ENCODE results near the gene PALM3.
A peak's percentile ranks its signal among the peaks of the same experiment; 100 is the strongest.

GRCh38 chr19:14059093-14059480, 2.8 kb downstream of the PALM3 start:
- TF ChIP-seq, protein P1, sequence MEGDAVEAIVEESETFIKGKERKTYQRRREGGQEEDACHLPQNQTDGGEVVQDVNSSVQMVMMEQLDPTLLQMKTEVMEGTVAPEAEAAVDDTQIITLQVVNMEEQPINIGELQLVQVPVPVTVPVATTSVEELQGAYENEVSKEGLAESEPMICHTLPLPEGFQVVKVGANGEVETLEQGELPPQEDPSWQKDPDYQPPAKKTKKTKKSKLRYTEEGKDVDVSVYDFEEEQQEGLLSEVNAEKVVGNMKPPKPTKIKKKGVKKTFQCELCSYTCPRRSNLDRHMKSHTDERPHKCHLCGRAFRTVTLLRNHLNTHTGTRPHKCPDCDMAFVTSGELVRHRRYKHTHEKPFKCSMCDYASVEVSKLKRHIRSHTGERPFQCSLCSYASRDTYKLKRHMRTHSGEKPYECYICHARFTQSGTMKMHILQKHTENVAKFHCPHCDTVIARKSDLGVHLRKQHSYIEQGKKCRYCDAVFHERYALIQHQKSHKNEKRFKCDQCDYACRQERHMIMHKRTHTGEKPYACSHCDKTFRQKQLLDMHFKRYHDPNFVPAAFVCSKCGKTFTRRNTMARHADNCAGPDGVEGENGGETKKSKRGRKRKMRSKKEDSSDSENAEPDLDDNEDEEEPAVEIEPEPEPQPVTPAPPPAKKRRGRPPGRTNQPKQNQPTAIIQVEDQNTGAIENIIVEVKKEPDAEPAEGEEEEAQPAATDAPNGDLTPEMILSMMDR (conservative IDR thresholded peaks at IDR 0.05 in 1 of 2, IDR thresholded peaks at IDR 0.05 in 1 of 2; ENCODE audit: extremely low read depth in 1 of 2, insufficient read depth in 1 of 2, low read depth in 1 of 2, low read length in 2 of 2): peak; percentile 42 to 79
- no peak for TF ChIP-seq EZH2 (IDR thresholded peaks at IDR 0.05; ENCODE audit: borderline replicate concordance, low read length)

Data from mammary epithelial cell (primary cell).